CD4-positive, alpha-beta T cell treated with Interleukin-17A for 1 hour (primary cell): ENCODE measurements around the gene ITIH4.

Experiments
- DNase-seq: peaks from one replicate; pipeline ENCODE4 v3.0.0-alpha.2; 2020

Gene ITIH4

GRCh38 chr3:52829906-52830463, 487 bp downstream of the ITIH4 start:
- DNase-seq = no peak

DNA sequence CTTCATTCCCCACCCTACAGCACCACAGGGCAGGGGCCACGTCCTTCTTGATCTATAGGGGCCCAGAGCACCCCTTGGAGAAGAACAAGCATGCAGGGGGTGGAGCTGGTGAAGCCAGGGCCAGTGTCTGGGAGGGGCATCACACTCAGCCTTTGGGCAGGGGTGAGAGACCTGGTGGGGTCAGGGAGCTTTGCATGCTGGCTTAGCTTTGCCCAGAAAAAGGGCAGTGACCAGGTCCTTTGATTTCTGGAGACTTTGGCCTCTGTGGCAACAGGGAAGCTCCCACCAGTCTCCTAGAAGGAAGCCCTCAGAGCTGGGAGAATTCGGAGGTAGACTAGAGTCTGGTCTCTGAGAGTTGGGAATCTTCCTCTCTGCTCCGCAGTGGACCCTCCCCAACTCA, 990 bp downstream of the ITIH4 start:
- DNase-seq = no peak

DNA sequence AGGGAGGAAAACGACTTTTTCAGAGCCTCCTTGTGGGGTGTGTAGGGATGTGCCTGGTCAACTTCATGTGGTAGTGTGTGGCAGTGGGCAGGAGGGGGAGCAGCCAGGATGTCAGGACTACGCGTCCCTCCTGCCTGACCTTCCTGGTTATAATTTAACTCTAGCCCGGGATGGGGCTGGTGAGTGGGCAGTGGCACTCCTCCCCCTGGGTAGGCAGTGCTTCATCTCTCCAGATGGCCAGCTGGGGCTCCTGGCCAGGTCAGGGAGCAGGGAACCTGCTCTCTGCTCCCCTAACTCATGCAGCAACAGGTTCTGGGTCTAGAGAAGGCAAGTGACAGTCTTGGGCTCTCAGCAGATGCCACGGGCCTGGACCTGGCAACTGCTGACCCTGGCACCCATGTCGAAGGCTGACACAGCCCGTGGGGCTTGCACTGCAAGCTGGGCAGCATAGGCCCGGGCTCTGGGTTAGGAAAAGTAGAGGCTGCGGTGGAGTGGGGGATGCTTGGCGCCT, 2.6 kb downstream of the ITIH4 start:
- DNase-seq = no peak

GRCh38 chr3:52827441-52827840, 3.0 kb downstream of the ITIH4 start:
- DNase-seq = no peak

DNA sequence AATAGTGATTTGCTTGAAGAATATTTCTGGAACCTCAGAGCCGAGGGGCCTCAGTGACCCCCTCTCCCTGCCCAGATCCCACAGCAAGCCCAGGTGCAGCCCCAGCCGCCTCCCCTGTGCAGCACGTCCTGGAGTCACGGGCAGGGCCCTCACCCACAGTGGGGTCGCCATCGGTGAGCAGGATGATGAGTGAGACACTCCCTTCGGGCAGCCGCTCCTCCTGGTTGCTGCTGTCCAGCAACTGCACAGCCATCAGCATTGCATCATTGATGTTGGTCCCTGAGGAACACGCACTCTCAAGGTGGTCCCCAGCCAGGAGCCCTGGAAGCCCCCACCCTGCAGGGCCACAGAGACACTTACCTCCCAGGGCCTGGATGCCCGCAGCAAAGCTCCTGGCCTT, 6.4 kb downstream of the ITIH4 start:
- DNase-seq = no peak

DNA sequence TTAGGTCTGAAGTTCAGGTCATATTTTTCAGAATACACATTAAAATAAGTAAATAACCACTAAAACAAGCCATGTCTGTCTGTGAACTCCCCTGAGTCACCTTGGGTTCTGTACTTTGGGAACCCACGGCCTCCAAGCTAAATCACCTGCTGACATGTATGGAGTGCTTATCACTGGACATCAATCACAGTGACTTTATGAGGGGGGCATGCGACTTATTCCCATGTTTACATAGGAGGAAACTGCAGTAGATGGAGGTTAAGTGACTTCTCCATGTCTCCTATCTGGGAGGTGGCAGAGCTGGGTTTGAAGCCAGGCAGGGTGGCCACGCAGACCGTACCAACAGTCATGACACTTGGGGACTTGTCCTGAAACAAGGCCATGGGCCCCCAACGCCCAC, 8.1 kb downstream of the ITIH4 start:
- DNase-seq = no peak

DNA sequence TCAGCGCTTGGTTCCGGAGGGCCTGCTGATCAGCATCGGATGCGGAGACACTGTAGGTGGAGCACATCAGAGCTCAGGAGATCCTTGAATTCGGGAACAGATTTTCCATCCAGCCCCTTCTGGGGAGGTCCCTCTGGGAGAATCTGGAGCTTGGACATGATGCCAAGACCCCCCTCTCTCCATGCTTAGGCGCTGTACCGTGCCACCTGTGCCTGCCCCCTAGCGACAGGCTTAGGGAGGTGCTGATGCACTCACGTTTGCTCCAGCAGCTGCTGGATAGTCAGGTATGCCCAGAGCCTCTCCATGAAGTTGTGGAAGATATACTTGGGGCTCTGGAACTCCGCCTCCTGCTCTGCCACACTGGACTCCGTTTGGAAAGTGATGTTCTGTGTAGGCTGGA, 9.7 kb downstream of the ITIH4 start:
- DNase-seq = no peak

GRCh38 chr3:52819936-52820335, 10.5 kb downstream of the ITIH4 start:
- DNase-seq = no peak

DNA sequence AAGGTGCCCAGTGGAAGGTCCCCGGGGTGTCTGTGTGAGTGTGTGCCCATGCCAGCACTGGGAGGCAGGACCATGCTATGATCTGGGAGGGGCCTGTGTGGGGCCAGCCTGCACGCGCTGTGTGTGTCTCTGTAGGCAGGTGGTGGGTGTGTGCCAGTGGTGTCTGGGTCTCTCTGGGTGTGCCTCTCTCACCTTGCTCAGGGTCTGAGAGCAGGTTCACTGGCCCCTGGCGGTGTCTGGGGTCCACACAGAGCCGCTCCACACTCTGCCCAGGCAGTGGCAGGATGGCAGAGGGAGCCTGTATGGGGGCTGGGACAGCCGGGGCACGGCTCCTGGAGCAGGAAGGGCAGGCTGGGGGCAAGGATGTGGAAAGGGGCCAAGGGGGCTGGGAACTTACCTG, 12.6 kb downstream of the ITIH4 start:
- DNase-seq = no peak

GRCh38 chr3:52817221-52817620, 13.3 kb downstream of the ITIH4 start:
- DNase-seq = no peak

- DNase-seq = no peak
Measured at GRCh38 chr3:52816654-52817053, 13.8 kb downstream of the ITIH4 start.

- DNase-seq = no peak
Measured at GRCh38 chr3:52816199-52816598, 14.3 kb downstream of the ITIH4 start.

GRCh38 chr3:52813810-52814209, 16.7 kb downstream of the ITIH4 start:
- no peak for DNase-seq

GRCh38 chr3:52811452-52812011, 18.9 kb downstream of the ITIH4 start:
- no peak for DNase-seq

GRCh38 chr3:52810923-52811322, 19.5 kb downstream of the ITIH4 start:
- no peak for DNase-seq

DNA sequence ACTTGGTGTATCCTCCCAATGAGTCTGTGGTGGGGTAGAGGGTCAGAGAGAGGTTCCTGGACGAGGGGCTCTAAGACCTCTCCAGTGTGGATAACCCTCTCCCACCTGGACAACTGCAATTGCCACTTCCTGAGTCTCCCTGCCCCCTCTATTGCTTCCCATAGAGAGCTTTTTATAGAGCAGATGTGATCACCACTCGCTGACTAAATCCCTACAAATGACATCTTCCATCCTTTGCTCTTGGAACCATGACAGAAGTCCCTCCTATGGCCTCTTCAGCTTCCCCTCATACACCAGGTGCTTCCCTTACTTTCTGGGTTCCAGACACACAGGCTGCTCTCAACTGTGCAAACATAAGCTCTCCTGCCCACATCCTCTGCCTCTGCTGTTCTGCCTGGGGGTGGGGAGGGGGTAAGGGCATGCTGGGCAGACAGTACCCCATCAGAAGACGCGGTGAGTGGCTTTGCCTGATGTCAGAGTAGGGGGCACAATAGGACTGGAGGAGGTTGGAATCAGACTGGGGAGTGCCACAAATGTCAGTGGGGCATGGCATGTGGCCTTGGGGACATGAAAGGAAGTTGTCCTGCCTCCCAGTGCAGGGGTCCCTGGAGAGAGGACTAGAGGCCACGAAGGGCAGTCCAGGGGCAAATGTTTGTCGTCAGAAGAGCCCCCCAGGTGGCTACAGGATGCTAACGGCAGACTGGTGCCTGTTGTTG, 20.7 kb downstream of the ITIH4 start:
- no peak for DNase-seq

GRCh38 chr3:52809149-52809548, 21.3 kb downstream of the ITIH4 start:
- DNase-seq = no peak

GRCh38 chr3:52805270-52806039, 25.0 kb downstream of the ITIH4 start:
- DNase-seq = no peak

DNA sequence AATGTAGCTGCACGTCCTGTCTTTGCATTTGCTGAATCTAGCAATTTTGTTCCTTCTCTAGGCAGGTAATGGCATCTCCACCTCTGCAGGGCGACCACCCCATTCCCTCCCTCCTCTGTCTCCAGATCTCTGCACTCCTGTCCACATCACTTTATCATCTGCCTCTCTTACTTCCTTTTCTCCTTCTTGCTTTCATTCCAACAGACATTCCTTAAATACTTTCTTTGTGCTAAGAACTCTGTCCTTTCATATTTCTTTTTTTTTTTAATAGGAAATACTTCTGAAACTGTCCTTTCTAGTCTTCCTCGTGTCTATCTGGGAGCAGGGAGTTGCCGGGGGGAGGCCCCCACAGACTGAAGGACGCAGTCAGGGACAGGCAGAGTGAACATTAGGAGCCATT, 28.6 kb downstream of the ITIH4 start:
- DNase-seq = no peak

- no peak for DNase-seq
Measured at GRCh38 chr3:52800079-52800478, 30.4 kb downstream of the ITIH4 start.

DNA sequence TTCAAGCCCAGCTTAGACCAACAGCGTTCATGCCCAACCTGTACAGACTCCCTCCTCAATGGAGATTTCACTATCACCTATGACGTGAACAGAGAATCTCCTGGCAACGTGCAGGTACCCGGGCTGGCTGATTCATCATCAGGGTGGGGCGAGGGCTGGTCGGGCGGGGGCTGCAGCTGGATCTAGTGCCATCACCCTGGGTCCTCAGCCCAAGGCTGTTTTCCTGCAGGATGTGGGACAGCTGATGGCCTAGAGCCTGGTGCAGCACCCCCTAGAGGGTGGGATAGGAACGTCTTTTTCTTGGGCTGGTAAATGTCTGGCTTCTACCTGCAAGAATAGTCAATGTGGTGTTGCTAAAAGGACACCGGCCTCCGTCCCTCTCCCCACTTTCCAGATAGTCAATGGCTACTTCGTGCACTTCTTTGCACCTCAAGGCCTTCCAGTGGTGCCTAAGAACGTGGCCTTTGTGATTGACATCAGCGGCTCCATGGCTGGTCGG, 31.4 kb downstream of the ITIH4 start:
- DNase-seq = peak; percentile 11

DNA sequence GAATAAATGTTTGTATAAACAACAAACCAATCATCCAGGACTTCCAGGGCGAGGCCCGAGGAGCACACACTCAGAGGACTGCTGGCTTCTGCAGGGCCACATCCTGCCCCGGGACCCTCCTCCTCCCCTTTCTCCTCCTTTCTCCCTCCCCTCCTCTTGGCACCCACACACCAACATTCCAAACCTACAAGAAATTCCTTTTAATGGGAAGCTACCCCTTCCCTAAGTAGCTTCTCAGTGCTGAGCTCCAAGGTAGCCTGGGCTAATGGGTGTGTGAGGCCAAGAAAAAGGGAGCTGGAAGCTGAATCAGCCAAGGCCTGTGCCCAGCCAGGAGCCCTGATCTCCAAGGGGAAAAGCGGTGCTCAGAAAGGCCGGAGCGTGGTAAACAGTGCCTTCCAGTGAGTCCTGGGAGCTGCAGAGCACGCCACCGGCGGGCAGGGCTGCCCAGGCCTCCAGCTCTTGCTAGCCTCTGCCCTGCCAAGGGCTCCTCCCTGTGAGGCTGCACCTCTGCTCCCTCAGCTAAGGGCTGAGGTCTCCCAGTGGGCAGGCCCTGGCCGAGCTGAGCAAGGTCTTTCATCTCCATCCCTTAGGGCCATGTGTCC, 32.0 kb downstream of the ITIH4 start:
- DNase-seq = no peak

DNA sequence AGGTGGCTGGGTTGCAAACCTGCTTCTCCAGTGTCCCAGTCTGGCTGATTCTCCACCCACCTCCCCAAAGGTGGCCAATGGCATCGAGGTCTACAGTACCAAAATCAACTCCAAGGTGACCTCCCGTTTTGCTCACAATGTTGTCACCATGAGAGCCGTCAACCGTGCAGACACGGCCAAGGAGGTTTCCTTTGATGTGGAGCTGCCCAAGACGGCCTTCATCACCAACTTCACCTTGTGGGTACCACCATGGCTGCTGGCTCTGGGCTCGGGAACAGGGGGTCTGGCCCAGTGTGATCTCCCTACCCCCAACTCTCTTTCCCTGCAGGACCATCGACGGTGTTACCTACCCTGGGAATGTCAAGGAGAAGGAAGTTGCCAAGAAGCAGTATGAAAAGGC, 34.1 kb downstream of the ITIH4 start:
- DNase-seq = no peak
